Measurements from ENCODE around the gene PTPRN2.
"Not testable (repeated sequence)": the region's sequence is repeated elsewhere in the genome, so short reads cannot be mapped to it uniquely, and the experiment has no call there.

Gene PTPRN2

GRCh38 chr7:157779206-157779605 is 808.4 kb downstream of the PTPRN2 start:
- no peak for DNase-seq (ENCODE audit: low read depth in 2 of 2)

GRCh38 chr7:157777194-157777762 is 810.3 kb downstream of the PTPRN2 start:
- not testable (repeated sequence) for DNase-seq (ENCODE audit: low read depth in 2 of 2)

DNA sequence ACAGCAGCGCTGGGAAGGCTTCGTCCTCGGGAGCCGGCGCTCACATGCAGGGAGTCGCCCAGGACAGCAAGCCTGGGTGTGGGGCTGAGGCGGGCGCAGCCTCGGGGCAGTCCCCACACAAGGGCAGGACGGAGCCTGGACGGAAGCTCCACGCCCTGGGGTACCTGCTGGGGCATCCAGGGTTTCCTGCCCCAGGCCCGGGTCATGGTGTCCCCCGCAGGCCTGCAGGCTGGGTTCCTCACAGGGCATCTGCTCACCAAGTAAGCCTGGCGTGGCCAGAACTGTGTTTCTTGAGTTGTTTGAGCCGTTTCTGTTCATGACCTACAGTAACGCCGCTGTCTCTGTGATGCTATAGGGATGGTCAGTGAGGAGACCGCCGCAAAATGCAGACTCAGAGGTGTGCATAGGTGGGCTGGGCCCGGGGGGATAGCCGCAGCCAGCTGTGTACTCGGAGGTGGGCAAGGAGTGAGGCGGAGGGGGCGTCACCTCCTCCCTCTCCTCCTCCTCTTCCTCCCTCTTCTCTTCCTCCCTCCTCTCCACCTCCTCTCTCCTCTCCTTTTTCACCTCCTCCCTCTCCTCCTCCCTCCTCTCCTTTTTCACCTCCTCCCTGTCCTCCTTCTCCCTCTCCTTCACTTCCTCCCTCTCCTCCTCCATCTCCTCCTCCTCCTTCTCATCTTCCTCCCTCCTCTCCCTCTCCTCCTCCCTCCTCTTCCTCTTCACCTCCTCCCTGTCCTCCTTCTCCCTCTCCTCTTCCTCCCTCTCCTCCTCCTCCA is 811.9 kb downstream of the PTPRN2 start:
- no peak for DNase-seq (ENCODE audit: low read depth in 2 of 2)

DNA sequence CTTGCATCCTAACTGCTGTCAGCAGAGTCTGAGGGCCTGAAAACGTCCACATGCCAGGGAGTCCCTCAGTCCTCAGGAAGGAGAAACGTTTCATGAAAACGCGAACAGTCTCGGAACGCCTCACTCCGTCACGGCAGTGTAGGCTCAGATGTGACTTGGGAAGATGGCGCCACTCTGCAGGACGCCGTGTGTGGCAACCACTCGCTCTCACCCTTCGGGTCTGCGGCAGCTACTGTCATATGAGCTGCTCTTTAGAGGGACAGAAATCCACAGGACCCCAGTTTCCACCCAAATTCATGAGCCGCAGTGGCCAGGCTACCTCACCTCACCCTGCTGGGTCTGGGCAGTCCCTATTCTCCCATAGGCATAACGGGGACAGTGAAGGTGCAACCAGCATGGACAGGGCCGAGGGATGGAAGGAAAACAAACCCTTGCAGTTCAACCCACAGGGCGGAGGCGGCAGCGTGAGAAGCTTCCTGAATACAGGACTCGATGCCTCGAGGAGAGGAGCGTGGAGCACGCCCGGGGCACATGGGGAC is 812.5 kb downstream of the PTPRN2 start:
- DNase-seq (ENCODE audit: low read depth in 2 of 2): no peak

DNA sequence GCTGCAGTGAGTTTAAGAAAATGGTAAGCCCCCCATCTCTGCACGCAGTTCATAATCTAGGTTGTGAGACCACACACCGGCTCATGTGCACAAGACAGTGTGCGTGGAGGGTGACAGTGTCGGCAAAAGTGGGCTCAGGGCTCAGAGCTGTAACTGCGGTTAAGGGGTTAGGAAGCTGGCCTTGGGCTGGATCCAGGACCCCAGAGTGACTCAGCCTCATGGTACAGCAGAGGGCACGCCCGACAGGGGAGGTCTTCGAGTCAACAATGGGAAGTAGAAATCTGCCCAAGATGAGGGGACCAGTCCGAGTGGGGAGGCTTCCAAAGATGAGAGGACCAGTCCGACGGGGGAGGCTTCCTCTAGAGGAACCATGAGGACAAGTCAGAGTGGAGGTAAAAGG is 813.1 kb downstream of the PTPRN2 start:
- no peak for DNase-seq (ENCODE audit: low read depth in 2 of 2)

DNA sequence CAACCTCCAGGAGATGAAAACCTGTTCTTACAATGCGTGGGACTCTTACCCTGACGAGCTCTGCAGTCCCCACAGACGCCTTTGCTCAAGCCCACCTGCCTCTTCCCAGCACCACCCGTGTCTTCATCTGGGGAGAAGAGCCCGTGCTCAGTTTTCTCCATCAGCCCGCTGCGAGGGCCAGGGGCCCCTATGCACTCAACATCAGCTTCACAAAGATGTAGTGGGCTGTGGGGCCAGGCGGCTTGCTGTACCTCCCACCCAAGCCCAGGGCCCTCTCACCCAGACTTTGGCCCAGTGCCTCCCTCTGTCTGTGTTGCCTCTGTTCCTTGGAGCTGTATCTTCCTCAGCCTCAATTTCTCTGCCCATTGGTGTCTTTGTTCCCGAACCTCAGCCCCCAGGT is 814.3 kb downstream of the PTPRN2 start:
- DNase-seq (ENCODE audit: low read depth in 2 of 2): no peak

DNA sequence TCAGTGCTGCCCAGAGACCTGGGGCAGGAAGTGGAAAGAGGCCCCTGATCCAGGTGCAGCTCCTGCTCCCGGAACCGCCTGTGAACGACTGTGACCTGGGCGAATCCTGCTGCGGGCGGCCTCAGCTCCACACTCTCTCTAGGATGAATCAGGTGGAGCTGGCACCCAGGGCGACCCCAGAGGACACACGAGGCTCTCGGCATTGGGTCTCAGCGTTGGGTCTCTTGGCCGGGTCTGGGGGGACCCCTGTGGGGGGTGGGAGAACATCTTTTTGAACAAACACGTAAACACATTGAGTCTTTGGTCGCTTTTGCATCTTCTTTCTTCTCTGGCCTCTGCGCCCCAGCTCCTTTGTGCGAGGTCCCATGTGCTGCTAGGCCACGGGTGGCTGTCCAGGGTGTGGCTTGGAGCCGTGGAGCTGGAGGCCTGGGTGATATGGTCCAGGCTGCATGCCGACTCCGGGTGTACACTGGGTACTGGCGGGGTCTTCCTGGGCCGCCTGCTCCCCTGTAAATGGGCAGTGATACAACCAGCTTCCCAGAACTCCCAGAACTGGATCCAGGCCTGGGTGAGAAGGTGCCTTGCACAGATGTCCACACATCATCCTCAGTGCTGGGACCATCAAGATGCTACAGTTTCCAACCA is 815.0 kb downstream of the PTPRN2 start:
- no peak for DNase-seq (ENCODE audit: low read depth in 2 of 2)

DNA sequence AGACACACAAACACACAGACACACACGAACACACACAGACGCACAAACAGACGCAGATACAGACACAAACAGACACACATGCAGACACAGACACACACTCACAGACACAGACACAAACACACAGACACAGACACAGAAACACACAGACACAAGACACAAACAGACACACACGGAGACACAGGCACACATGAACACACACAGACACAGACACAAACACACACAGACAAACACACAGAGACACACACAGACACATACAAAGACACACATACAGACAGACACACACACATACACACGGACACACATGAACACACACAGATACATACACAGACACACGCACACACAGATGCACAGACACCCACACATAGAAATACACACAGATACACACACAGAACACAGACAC is 815.9 kb downstream of the PTPRN2 start:
- no peak for DNase-seq (ENCODE audit: low read depth in 2 of 2)

- DNase-seq (ENCODE audit: low read depth in 2 of 2): no peak
Measured at GRCh38 chr7:157770716-157771320, 816.8 kb downstream of the PTPRN2 start.

- no peak for DNase-seq (ENCODE audit: low read depth in 2 of 2)
Measured at GRCh38 chr7:157769526-157770215, 818.0 kb downstream of the PTPRN2 start.

DNA sequence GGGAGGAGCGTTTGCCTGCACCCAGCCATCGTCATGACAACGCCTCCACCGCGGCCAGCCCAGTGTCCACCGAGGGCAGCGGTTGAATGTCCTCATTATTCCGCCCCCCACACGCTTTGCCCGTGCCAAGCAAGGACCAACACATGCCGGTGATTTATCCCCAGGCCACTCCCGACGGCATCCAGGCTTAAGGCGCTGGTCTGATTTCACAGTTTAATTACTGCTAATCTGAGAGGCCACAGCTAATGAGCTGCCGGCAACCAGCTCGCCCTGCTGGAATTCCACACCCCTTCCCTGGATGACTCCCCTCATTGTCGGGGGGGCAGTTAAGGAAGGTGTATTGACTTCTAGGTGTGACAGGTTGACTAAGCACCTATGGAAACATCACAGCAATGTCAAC is 818.5 kb downstream of the PTPRN2 start:
- no peak for DNase-seq (ENCODE audit: low read depth in 2 of 2)

GRCh38 chr7:157768198-157768597 is 819.4 kb downstream of the PTPRN2 start:
- no peak for DNase-seq (ENCODE audit: low read depth in 2 of 2)

DNA sequence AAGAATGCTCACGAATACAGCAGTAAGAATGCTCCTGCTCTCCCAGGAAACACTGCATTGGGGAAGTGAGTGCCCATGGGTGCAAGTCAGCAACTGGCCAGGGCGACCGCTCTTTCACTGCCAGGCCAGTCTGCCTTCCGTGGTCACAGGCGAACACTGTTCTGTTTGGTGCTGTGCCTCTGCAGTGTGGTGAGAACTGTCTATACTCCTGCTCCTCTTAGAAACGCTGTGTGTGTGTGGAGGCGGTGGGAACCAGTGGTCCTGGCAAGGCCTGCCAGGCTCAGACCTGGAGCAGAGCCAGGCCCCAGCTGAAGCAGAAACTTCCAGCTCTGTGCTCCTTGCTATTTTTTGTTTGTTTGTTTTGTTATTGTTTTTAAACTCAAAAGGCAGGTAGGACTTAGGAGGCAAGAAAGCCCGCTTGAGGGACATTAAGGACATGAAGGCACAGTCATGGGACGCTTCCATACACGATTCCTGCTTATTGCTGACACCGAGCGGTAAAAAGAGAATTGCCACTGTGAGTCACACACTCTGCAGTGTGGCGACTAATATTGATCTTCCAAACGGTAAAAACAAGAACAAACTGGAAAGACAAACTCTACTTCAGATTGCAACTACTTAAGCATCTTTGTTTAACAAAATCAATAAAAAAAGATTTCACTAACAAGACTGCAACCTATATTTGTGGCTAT is 820.0 kb downstream of the PTPRN2 start:
- DNase-seq (ENCODE audit: low read depth in 2 of 2): no peak

- DNase-seq (ENCODE audit: low read depth in 2 of 2): no peak
Measured at GRCh38 chr7:157766098-157766497, 821.5 kb downstream of the PTPRN2 start.

DNA sequence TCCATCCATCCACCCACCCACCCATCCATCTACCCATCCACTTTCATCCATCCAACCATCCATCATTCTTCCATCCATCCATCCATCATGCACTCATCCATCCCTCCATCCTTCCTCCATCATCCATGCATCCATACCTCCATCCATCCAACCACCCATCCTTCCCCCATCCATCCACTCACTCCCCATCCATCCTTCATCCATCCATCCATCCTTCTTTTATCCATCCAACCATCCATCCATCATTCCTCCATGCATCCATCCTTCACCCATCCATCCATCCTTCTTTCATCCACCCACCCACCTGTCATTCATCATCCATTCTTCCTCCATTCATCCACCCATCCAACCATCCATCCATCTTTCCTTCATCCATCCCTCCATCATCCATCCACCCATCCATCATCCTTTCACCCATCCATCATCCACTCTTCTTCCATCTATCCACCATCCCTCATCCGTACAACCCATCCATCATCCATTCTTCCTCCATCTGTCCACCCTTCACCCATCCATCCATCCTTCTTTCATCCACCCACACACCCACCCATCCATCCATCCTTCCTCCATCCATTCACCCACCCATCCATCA is 822.6 kb downstream of the PTPRN2 start:
- no peak for DNase-seq (ENCODE audit: low read depth in 2 of 2)

DNA sequence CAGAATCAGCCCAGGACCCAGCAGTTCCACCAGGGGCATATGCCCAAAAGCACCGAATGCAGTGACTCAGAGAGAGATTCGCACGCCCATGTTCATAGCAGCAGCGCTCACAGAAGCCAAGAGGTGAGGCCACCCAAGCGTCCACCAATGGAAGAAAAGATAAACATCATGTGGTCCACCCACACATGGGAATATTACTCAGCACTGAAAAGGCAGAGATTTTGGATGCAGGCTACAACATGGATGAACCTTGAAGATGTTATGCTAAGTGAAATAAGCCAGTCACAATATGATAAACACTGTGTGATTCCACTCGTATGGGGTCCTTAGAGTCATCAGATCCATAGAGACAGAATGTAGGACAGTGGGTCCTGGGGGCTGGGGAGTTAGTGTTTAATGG is 823.4 kb downstream of the PTPRN2 start:
- no peak for DNase-seq (ENCODE audit: low read depth in 2 of 2)

- DNase-seq (ENCODE audit: low read depth in 2 of 2): no peak
Measured at GRCh38 chr7:157763279-157764000, 824.2 kb downstream of the PTPRN2 start.

GRCh38 chr7:157762824-157763223 is 824.8 kb downstream of the PTPRN2 start:
- no peak for DNase-seq (ENCODE audit: low read depth in 2 of 2)

- no peak for DNase-seq (ENCODE audit: low read depth in 2 of 2)
Measured at GRCh38 chr7:157760004-157760730, 827.5 kb downstream of the PTPRN2 start.

All from stimulated activated CD8-positive, alpha-beta memory T cell treated with anti-CD3 and anti-CD28 coated beads, Interleukin-15, amount 100 ng/mL, for 48 hours (primary cell).